K562 (cell line): ENCODE results near the gene ZNHIT3. TPM values are rescaled to one million over a fixed set of nuclear protein-coding genes. Genes with fewer than 3 reads are reported as not detected.

Experiments
- ATAC-seq: fragments of 200-7000 bp; cut with Tn5 transposase; 3 replicates; pipeline ENCODE4 v1.9.1; 2020; ENCODE audit warnings: moderate library complexity
- BruUV-seq: library from RNA; stranded (reverse); fragments of 400-500 nt; replicated peaks from 2 replicates; lab custom pipeline; 2021; lab: Mats Ljungman, UMichigan
- CTCF ChIA-PET: fragments of 300-600 bp; formaldehyde crosslinking; extraction: SDS; loops from one replicate; lab custom pipeline; 2021; ENCODE audit warnings: low intra/inter-chr PET ratio; lab: Yijun Ruan, JAX
- POLR2A ChIA-PET: fragments of 300-600, 350-650 bp; sonication (Branson Sonifier 250); formaldehyde crosslinking; extraction: SDS; loops from one replicate; lab custom pipeline; 2021; ENCODE audit warnings: antibody characterized with exemption, inconsistent platforms; lab: Yijun Ruan, JAX
- DNase-seq, 4 experiments: peaks; one replicate each; pipeline versions ENCODE4 v3.0.0 to v3.0.0-alpha.2; 2011 to 2018; ENCODE audit warnings: low spot score in 3 of 4, mixed read lengths in 3 of 4; ENCODE audit errors: extremely low read depth in 1 of 4
- FAIRE-seq: peaks from 2 replicates; lab custom pipeline; 2011; peaks lifted over from hg19 to GRCh38; lab: Jason Lieb, UNC
- H2AFZ ChIP-seq: 2 replicates; pipeline ENCODE4 v1.6.0; 2011; ENCODE audit warnings: low read depth, low read length, control low read depth, inconsistent platforms
- H3K27ac ChIP-seq: fragments of 200-600 bp; 3 replicates; pipeline ENCODE4 v1.8.0; 2011; ENCODE audit warnings: low read depth, mild to moderate bottlenecking, control low read depth, inconsistent platforms, low read length, moderate library complexity, mixed read lengths; ENCODE audit errors: extremely low read depth
- H3K27me3 ChIP-seq, 2 experiments: fragments of 300-600 bp in 1 of 2; 2 replicates in 1 of 2; 3 replicates in 1 of 2; pipeline versions ENCODE4 v1.6.0 to v1.8.0; 2011; ENCODE audit warnings: inconsistent platforms in 2 of 2, low read length in 2 of 2, mild to moderate bottlenecking in 1 of 2, mixed read lengths in 1 of 2, moderate library complexity in 1 of 2; ENCODE audit not compliant: control insufficient read depth in 2 of 2, insufficient read depth in 2 of 2
- H3K36me3 ChIP-seq: fragments of 300-600 bp; 3 replicates; pipeline ENCODE4 v1.8.0; 2011; ENCODE audit warnings: mild to moderate bottlenecking, low read length, inconsistent platforms; ENCODE audit not compliant: control insufficient read depth, insufficient read depth
- H3K4me1 ChIP-seq, 2 experiments: fragments of 200-600 bp in 1 of 2; replicated peaks in 1 of 2; 2 replicates in 1 of 2; 3 replicates in 1 of 2; pipeline versions ENCODE4 v1.5.1 to v1.8.0; 2011; ENCODE audit warnings: inconsistent platforms in 2 of 2, low read length in 2 of 2, mild to moderate bottlenecking in 1 of 2, mixed read lengths in 1 of 2, moderate library complexity in 1 of 2; ENCODE audit not compliant: control insufficient read depth in 2 of 2, insufficient read depth in 2 of 2
- H3K4me2 ChIP-seq: 2 replicates; pipeline ENCODE4 v1.6.1; 2011; ENCODE audit warnings: low read length, control low read depth, inconsistent platforms, mixed read lengths; ENCODE audit not compliant: insufficient read depth
- H3K4me3 ChIP-seq: fragments of 200-600 bp; sonication (generic), shearing (Covaris generic); 2 replicates; pipeline ENCODE4 v1.5.1; 2016; ENCODE audit warnings: control low read depth, inconsistent platforms
- H3K79me2 ChIP-seq: fragments of 200-600 bp; 3 replicates; pipeline ENCODE4 v1.8.0; 2011; ENCODE audit warnings: low read length, inconsistent platforms; ENCODE audit not compliant: control insufficient read depth, insufficient read depth
- H3K9ac ChIP-seq, 2 experiments: 2 replicates each; pipeline versions ENCODE4 v1.6.0 to v1.6.1; 2011; ENCODE audit warnings: low read depth in 2 of 2, low read length in 2 of 2, control low read depth in 1 of 2, inconsistent platforms in 1 of 2, mild to moderate bottlenecking in 1 of 2, mixed read lengths in 1 of 2; ENCODE audit not compliant: insufficient read depth in 1 of 2
- H3K9me1 ChIP-seq: one replicate; pipeline ENCODE4 v1.6.0; 2011; ENCODE audit warnings: inconsistent platforms, mild to moderate bottlenecking, low read length, moderate library complexity; ENCODE audit not compliant: control insufficient read depth, insufficient read depth
- H3K9me3 ChIP-seq: replicated peaks from 2 replicates; pipeline ENCODE4 v1.5.1; 2011; ENCODE audit warnings: low read depth, low read length, inconsistent platforms; ENCODE audit not compliant: control insufficient read depth, insufficient read depth
- H4K20me1 ChIP-seq: replicated peaks from 2 replicates; pipeline ENCODE4 v1.6.1; 2011; ENCODE audit warnings: low read length, inconsistent platforms, mixed read lengths; ENCODE audit not compliant: control insufficient read depth, insufficient read depth
- CEBPB ChIP-seq: fragments of 450-650 bp; IDR thresholded peaks from 2 replicates; pipeline ENCODE4 v1.6.1; 2016; ENCODE audit warnings: missing genetic modification characterization, missing compliant biosample characterization
- HDAC3 ChIP-seq: fragments of 450-650 bp; IDR thresholded peaks from 2 replicates; pipeline ENCODE4 v1.6.1; 2018; ENCODE audit warnings: borderline replicate concordance, mild to moderate bottlenecking, moderate library complexity; ENCODE audit not compliant: partially characterized antibody
- SIN3B ChIP-seq: fragments of 450-650 bp; IDR thresholded peaks from 2 replicates; pipeline ENCODE4 v1.6.1; 2017; ENCODE audit warnings: low read depth, mild to moderate bottlenecking, moderate library complexity
- SREBF2 ChIP-seq: sonication (generic); formaldehyde crosslinking; IDR thresholded peaks from 2 replicates; pipeline ENCODE4 v1.4.0; 2020; ENCODE audit warnings: mild to moderate bottlenecking, missing genetic modification reagents
- ZMIZ1 ChIP-seq, 2 experiments: fragments of 150-350 bp in 1 of 2; IDR thresholded peaks; 2 replicates each; pipeline ENCODE4 v1.6.1; 2012 to 2016; ENCODE audit warnings: low read depth in 2 of 2, low read length in 2 of 2, mild to moderate bottlenecking in 1 of 2, moderate library complexity in 1 of 2
- ZNF316 ChIP-seq: fragments of 450-650 bp; IDR thresholded peaks from 2 replicates; pipeline ENCODE4 v1.6.1; 2016
- WGBS: fragments of 100-300 bp; shearing (Covaris generic); methylation state at CpG from one replicate; pipeline ENCODE4 v1.1.6; 2016; ENCODE audit warnings: low coverage, mixed read lengths; ENCODE audit not compliant: insufficient coverage; ENCODE audit errors: missing lambda C conversion rate; 5-methylcytosine and 5-hydroxymethylcytosine counted together
- in situ Hi-C: fragments of 300-500 bp; cut with MboI; formaldehyde crosslinking; loops from 4 replicates; pipeline ENCODE4 v1.15.0; 2018; ENCODE audit warnings: inconsistent platforms, mixed read lengths
- intact Hi-C: fragments of 100-400 bp; cut with micrococcal nuclease; formaldehyde crosslinking; loops from 2 replicates; pipeline ENCODE4 v1.14.2; 2022
- polyA plus RNA-seq, 8 experiments: library from polyadenylated mRNA; depleted of rRNA in 4 of 8; stranded (reverse) in 5 of 8; unstranded in 3 of 8; fragments of >200 nt; fragmentation: Nextera tagmentation in 2 of 8; fragmentation: Illumina TruSeq in 1 of 8; extraction: Ambion mirVana in 2 of 8; extraction: Trizol in 1 of 8; gene quantifications; 2 replicates each; pipeline versions ENCODE4 v1.2.1 to v1.2.3, GENCODE V29; 2011 to 2014; ENCODE audit warnings: inconsistent platforms in 1 of 8, missing spikeins in 1 of 8
- total RNA-seq, 7 experiments: library from RNA; depleted of rRNA in 6 of 7; stranded (reverse); fragments of >200 nt in 6 of 7; fragmentation: Illumina TruSeq in 2 of 7; extraction: Trizol in 2 of 7; gene quantifications; 2 replicates each; pipeline versions ENCODE4 v1.2.1 to v1.2.3, GENCODE V29; 2011 to 2021; ENCODE audit warnings: low replicate concordance in 1 of 7
- TF ChIP-seq, protein P1 (sequence below): fragments of 450-650 bp; formaldehyde crosslinking; IDR thresholded peaks from 2 replicates; pipeline ENCODE4 v1.4.0; 2022; ENCODE audit warnings: missing genetic modification characterization
- TF ChIP-seq, protein P2 (sequence below): fragments of 450-650 bp; IDR thresholded peaks from 2 replicates; pipeline ENCODE4 v1.6.1; 2016; ENCODE audit warnings: low read depth

ZNHIT3 gene
- total and polyA plus RNA-seq, 9 of the 15 experiments (the other 6 are each of a cell fraction or from before 2014, with no cell fraction given) = 45.0 to 300 (median 88.4) TPM

DNA sequence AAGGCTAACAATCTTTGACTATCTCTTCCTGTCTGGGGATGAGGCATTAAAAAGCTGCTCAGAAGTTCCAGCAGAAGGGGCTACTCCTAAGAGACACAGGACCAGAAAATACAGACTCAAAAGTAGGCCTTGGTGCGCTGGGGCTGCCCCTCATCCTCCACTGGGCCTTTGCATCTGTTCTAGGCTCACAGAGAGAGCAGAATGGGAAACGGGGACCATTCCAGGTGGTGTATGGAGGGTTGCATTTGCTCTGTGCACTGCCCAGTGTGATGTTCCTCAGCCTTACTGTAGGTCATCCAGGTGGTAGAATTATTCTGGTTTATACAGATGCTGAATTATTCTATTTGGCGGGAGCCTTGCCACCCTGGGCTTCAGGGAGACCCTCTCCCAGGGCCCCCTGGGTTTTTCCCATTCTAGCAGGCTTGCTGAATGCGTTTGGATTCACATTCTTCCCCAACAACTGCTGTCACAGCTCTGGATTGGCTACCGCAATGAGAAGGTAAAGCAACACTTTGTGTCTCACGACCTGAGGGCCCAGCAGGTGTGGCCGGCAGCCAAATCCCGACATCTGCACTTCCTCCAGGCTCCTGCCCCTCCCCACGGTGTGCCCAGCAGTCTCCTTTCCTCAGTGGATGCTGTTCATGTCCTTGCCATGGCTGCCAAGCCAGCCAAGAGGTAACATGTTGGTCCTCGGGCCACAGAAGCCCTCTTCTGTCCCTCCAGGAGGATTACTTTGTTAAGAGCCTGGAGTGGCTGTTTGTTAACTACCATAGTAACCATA, 25.0 kb upstream of the ZNHIT3 start:
- WGBS = 2% methylated on average over 10 of the region's 10 CpGs
- no peak for ATAC-seq
- TF ChIP-seq, protein P1, sequence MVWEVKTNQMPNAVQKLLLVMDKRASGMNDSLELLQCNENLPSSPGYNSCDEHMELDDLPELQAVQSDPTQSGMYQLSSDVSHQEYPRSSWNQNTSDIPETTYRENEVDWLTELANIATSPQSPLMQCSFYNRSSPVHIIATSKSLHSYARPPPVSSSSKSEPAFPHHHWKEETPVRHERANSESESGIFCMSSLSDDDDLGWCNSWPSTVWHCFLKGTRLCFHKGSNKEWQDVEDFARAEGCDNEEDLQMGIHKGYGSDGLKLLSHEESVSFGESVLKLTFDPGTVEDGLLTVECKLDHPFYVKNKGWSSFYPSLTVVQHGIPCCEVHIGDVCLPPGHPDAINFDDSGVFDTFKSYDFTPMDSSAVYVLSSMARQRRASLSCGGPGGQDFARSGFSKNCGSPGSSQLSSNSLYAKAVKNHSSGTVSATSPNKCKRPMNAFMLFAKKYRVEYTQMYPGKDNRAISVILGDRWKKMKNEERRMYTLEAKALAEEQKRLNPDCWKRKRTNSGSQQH (CRISPR knock-in tag) = no peak
- TF ChIP-seq SREBF2 (CRISPR knock-in tag) (no peak), CEBPB (tag) (no peak), ZMIZ1 (IDR thresholded peaks at IDR 0.05; ENCODE audit: low read depth in 2 of 2, low read length in 2 of 2) (no peak), SIN3B (no peak), HDAC3 (no peak), ZNF316 (no peak)
- TF ChIP-seq, protein P2, sequence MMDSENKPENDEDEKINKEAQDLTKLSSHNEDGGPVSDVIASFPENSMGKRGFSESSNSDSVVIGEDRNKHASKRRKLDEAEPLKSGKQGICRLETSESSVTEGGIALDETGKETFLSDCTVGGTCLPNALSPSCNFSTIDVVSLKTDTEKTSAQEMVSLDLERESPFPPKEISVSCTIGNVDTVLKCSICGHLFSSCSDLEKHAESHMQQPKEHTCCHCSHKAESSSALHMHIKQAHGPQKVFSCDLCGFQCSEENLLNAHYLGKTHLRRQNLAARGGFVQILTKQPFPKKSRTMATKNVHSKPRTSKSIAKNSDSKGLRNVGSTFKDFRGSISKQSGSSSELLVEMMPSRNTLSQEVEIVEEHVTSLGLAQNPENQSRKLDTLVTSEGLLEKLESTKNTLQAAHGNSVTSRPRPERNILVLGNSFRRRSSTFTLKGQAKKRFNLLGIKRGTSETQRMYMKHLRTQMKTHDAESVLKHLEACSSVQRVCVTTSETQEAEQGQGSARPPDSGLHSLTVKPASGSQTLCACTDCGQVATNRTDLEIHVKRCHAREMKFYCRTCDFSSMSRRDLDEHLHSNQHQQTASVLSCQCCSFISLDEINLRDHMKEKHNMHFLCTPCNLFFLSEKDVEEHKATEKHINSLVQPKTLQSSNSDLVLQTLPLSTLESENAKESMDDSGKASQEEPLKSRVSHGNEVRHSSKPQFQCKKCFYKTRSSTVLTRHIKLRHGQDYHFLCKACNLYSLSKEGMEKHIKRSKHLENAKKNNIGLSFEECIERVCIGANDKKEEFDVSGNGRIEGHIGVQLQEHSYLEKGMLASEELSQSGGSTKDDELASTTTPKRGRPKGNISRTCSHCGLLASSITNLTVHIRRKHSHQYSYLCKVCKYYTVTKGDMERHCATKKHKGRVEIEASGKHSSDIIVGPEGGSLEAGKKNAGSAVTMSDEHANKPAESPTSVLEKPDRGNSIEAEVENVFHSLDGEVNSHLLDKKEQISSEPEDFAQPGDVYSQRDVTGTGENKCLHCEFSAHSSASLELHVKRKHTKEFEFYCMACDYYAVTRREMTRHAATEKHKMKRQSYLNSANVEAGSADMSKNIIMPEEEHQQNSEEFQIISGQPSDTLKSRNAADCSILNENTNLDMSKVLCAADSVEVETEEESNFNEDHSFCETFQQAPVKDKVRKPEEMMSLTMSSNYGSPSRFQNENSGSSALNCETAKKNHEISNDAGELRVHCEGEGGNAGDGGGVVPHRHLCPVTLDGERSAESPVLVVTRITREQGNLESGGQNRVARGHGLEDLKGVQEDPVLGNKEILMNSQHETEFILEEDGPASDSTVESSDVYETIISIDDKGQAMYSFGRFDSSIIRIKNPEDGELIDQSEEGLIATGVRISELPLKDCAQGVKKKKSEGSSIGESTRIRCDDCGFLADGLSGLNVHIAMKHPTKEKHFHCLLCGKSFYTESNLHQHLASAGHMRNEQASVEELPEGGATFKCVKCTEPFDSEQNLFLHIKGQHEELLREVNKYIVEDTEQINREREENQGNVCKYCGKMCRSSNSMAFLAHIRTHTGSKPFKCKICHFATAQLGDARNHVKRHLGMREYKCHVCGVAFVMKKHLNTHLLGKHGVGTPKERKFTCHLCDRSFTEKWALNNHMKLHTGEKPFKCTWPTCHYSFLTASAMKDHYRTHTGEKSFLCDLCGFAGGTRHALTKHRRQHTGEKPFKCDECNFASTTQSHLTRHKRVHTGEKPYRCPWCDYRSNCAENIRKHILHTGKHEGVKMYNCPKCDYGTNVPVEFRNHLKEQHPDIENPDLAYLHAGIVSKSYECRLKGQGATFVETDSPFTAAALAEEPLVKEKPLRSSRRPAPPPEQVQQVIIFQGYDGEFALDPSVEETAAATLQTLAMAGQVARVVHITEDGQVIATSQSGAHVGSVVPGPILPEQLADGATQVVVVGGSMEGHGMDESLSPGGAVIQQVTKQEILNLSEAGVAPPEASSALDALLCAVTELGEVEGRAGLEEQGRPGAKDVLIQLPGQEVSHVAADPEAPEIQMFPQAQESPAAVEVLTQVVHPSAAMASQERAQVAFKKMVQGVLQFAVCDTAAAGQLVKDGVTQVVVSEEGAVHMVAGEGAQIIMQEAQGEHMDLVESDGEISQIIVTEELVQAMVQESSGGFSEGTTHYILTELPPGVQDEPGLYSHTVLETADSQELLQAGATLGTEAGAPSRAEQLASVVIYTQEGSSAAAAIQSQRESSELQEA = no peak

More for the DNA sequence above, 25.0 kb upstream of the ZNHIT3 start:
- Histone ChIP-seq H3K9ac (no peak overlapping the region), H2AFZ (no peak overlapping the region), H3K27me3 (peaks cover 0 to 39% of the 10 kb centered on the region in 2 experiments; a peak in 3 of 5 replicates), H3K4me3 (no peak overlapping the region), H3K4me2 (no peak overlapping the region), H3K79me2 (no peaks in the 10 kb centered on the region), H3K9me3 (no peaks in the 10 kb centered on the region), H4K20me1 (peaks cover 10% of the 10 kb centered on the region; the same call in 1 of the 2 replicates), H3K4me1 (peaks cover 0 to 12% of the 10 kb centered on the region in 2 experiments; a peak in 2 of 5 replicates), H3K9me1 (no peaks in the 10 kb centered on the region), H3K36me3 (no peaks in the 10 kb centered on the region), H3K27ac (no peak overlapping the region)
- ChIA-PET CTCF (no interaction called here), POLR2A (no interaction called here)
- BruUV-seq = no TSS peak
- DNase-seq (no peak), FAIRE-seq (no peak)
- intact Hi-C loops = no loop called here
- in situ Hi-C loops = loop anchor here (25.0 kb wide), 1 partner anchor 99 kb away; no protein-coding TSS in a partner anchor
